Measurements from ENCODE around the gene COL4A3.

COL4A3 gene

GRCh38 chr2:227349989-227350612 is 185.7 kb downstream of the COL4A3 start:
- DNase-seq = no peak

- no peak for DNase-seq
These were observed 187.2 kb downstream of the COL4A3 start for GRCh38 chr2:227351639-227352038.

GRCh38 chr2:227360351-227360750 is 195.9 kb downstream of the COL4A3 start:
- no peak for DNase-seq

- DNase-seq = no peak
These were observed 199.3 kb downstream of the COL4A3 start for GRCh38 chr2:227363756-227364155.
